HL-60 (cell line): ENCODE results near the gene RFC2.

Source experiments
- DNase-seq, 2 experiments: peaks; one replicate each; pipeline ENCODE4 v3.0.0-alpha.2; 2010 to 2020; ENCODE audit warnings: low read depth in 1 of 2, low spot score in 1 of 2
- H3K27ac ChIP-seq: fragments of 250-450 bp; sonication (Bioruptor Pico); replicated peaks from 2 replicates; pipeline ENCODE4 v1.5.1; 2020; ENCODE audit warnings: mild to moderate bottlenecking, moderate library complexity
- H3K27me3 ChIP-seq: fragments of 250-450 bp; sonication (Bioruptor Pico); 2 replicates; pipeline ENCODE4 v1.5.1; 2021; ENCODE audit warnings: mild to moderate bottlenecking, moderate library complexity; ENCODE audit not compliant: insufficient read depth, poor library complexity, severe bottlenecking
- H3K4me3 ChIP-seq: replicated peaks from 2 replicates; pipeline ENCODE4 v1.5.1; 2011; ENCODE audit warnings: mild to moderate bottlenecking, control low read depth, low read length; ENCODE audit not compliant: insufficient read depth
- GABPA ChIP-seq: IDR thresholded peaks from 2 replicates; pipeline ENCODE4 v1.6.1; 2012; ENCODE audit warnings: low read depth
- POLR2AphosphoS5 ChIP-seq: IDR thresholded peaks from 2 replicates; pipeline ENCODE4 v1.6.1; 2012; ENCODE audit warnings: low read depth
- SPI1 ChIP-seq: IDR thresholded peaks from 2 replicates; pipeline ENCODE4 v1.6.1; 2012; ENCODE audit warnings: low read depth, mild to moderate bottlenecking, borderline replicate concordance
- TF ChIP-seq, protein P1 (sequence below): IDR thresholded peaks from 2 replicates; pipeline ENCODE4 v1.6.1; 2012; ENCODE audit warnings: low read depth; ENCODE audit not compliant: insufficient replicate concordance
- TF ChIP-seq, protein P2 (sequence below): IDR thresholded peaks from one replicate; pipeline ENCODE4 v1.5.1; 2011; ENCODE audit warnings: low read length, control low read depth, inconsistent platforms; ENCODE audit not compliant: insufficient read depth

The RFC2 gene

DNA sequence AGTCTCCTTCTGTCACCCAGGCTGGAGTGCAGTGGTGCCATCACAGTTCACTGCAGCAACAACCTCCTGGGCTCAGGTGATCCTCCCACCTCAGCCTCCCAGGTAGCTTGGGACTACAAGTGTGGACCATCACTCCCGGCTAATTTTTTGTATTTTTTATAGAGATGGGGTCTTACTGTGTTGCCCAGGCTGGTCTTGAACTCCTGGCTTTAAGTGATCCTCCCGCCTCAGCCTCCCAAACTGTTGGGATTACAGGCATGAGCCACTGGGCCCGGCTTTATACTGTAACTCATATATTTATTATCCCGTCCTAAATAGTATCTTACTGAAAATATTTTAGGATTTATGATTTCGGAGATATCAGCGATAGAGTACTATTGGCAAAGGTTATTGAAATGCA is 69.2 kb downstream of the RFC2 start:
- TF ChIP-seq GABPA (no peak), SPI1 (no peak)
- no peaks in the 10 kb centered on the region for H3K27me3 ChIP-seq
- no peak overlapping the region for H3K4me3 ChIP-seq
- no peak overlapping the region for H3K27ac ChIP-seq
- no peak for DNase-seq

DNA sequence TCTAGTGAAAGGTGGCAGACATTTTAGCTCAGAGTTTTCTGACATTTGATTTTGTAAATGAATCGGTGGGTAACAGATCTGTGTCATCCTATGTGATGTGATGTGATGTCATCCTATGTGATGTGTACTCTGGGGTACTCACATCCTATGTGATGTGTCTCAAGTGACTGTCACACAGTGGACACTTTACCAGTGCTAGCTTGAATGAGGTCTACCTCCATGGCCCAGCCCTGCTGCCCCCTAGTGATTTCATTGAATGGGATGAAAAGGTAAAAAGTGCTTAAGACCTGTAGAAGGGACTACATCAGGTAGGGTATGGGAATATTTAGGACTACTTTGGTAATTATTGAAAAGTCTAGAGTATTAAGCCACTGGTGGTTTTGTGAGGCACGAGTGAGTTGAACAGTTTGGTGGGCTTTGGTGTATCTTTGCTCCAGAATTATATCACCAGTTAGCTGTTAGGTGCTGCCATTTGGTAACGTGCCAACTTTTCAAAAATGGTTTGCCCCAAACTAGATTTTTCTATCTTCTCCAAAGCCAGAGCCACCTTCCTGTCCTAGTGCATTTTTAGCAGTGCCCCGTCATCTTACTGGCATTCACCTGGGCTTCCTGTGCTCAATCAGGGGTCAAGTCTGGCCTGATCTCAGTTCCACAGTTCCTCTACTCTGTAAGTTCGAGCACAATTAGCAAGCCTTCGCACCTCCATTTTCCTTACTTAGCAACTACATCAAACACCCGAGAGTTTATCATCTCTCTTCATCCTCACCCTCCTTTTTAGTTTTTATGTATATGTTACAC is 70.3 kb downstream of the RFC2 start:
- Histone ChIP-seq H3K27ac (no peak overlapping the region), H3K27me3 (no peaks in the 10 kb centered on the region), H3K4me3 (no peak overlapping the region)
- TF ChIP-seq, protein P1, sequence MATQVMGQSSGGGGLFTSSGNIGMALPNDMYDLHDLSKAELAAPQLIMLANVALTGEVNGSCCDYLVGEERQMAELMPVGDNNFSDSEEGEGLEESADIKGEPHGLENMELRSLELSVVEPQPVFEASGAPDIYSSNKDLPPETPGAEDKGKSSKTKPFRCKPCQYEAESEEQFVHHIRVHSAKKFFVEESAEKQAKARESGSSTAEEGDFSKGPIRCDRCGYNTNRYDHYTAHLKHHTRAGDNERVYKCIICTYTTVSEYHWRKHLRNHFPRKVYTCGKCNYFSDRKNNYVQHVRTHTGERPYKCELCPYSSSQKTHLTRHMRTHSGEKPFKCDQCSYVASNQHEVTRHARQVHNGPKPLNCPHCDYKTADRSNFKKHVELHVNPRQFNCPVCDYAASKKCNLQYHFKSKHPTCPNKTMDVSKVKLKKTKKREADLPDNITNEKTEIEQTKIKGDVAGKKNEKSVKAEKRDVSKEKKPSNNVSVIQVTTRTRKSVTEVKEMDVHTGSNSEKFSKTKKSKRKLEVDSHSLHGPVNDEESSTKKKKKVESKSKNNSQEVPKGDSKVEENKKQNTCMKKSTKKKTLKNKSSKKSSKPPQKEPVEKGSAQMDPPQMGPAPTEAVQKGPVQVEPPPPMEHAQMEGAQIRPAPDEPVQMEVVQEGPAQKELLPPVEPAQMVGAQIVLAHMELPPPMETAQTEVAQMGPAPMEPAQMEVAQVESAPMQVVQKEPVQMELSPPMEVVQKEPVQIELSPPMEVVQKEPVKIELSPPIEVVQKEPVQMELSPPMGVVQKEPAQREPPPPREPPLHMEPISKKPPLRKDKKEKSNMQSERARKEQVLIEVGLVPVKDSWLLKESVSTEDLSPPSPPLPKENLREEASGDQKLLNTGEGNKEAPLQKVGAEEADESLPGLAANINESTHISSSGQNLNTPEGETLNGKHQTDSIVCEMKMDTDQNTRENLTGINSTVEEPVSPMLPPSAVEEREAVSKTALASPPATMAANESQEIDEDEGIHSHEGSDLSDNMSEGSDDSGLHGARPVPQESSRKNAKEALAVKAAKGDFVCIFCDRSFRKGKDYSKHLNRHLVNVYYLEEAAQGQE, result no peak
- TF ChIP-seq, protein P2, sequence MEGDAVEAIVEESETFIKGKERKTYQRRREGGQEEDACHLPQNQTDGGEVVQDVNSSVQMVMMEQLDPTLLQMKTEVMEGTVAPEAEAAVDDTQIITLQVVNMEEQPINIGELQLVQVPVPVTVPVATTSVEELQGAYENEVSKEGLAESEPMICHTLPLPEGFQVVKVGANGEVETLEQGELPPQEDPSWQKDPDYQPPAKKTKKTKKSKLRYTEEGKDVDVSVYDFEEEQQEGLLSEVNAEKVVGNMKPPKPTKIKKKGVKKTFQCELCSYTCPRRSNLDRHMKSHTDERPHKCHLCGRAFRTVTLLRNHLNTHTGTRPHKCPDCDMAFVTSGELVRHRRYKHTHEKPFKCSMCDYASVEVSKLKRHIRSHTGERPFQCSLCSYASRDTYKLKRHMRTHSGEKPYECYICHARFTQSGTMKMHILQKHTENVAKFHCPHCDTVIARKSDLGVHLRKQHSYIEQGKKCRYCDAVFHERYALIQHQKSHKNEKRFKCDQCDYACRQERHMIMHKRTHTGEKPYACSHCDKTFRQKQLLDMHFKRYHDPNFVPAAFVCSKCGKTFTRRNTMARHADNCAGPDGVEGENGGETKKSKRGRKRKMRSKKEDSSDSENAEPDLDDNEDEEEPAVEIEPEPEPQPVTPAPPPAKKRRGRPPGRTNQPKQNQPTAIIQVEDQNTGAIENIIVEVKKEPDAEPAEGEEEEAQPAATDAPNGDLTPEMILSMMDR, result no peak
- no peak for TF ChIP-seq POLR2AphosphoS5
- TF ChIP-seq SPI1, result no peak
- TF ChIP-seq GABPA, result no peak
- DNase-seq, result no peak

DNA sequence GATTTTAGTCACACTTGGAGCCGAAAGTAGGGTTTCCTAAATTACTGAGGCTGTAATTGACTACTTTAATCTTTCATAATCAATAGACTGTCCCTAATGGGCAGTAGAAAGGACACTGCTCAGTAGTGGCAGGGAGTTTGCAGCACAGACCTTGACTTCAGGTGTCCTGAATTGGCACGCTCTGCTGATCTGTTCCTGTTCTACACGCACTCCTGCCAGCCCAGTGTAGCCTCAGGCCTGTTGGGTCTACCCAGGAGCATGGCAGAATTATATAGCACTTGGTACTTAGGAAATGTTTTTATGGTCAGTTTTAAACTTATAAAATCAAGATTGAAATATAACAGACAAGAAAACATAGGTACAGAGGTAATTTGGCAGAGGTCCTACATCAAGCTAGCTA is 71.1 kb downstream of the RFC2 start:
- Histone ChIP-seq H3K4me3 (no peak overlapping the region), H3K27ac (no peak overlapping the region), H3K27me3 (no peaks in the 10 kb centered on the region)
- DNase-seq, result no peak
- TF ChIP-seq GABPA, result no peak
- TF ChIP-seq SPI1, result no peak
- TF ChIP-seq, protein P2, result no peak
- TF ChIP-seq, protein P1, result no peak
- TF ChIP-seq POLR2AphosphoS5, result no peak

DNA sequence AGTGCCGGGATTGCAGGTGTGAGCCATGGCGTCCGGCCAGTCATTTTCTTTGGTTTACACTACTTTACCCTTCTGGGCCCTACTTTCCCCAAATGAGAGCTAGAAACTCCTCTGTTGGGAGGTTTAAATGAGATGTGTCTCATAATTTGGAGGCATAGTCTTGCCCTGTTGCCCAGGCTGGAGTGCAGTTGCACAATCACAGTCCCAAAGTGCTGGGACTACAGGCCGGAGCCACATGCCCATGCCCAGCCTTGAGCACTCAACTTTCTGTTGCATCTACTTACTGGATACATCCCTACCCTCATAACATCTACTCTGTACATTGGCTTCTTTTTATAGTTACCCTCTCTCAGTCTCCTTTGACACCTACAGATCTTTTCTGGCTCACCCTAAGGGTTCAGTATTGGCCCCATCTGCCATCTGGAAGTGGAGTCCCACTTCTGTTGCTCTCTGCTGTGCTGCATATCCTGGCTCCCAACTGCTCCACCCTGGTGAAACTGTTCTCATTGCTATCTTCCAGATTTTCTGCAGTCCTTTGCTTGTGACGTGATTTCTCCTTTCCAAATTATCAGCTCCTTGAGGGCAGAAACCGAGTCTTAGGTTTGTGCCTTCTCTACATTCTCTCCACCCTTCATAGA is 71.6 kb downstream of the RFC2 start:
- Histone ChIP-seq H3K4me3 (no peak overlapping the region), H3K27ac (no peak overlapping the region), H3K27me3 (no peaks in the 10 kb centered on the region)
- DNase-seq, result no peak
- TF ChIP-seq, protein P2, result no peak
- TF ChIP-seq GABPA (no peak), SPI1 (no peak), POLR2AphosphoS5 (no peak)
- TF ChIP-seq, protein P1, result no peak
